Measurements from ENCODE around the gene NUDT7.

DNA sequence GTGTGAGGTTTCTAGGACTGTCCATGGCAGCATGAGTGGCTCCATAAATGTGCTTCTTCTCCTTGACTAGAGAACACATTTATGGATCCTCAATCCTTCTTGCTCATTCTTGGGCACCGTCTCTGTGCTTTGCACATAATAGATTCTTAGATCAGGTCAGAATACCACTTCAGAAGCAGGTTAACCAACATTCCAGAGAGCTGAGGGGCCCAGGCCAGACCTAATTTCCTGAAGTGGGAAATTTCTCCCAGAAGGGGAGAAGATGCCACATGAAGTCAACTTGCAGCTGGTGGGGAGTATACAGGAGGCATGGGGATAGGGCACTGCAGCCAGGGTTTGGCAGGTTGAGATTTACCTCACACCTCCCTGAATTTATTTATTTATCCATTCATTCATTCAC is 41.7 kb downstream of the NUDT7 start:
- TF ChIP-seq ZNF660 (tag by site-specific recombination; IDR thresholded peaks at IDR 0.05): no peak
- no peak for TF ChIP-seq ZNF830 (tag by site-specific recombination; IDR thresholded peaks at IDR 0.05; ENCODE audit: low read depth)
- TF ChIP-seq, protein P1, sequence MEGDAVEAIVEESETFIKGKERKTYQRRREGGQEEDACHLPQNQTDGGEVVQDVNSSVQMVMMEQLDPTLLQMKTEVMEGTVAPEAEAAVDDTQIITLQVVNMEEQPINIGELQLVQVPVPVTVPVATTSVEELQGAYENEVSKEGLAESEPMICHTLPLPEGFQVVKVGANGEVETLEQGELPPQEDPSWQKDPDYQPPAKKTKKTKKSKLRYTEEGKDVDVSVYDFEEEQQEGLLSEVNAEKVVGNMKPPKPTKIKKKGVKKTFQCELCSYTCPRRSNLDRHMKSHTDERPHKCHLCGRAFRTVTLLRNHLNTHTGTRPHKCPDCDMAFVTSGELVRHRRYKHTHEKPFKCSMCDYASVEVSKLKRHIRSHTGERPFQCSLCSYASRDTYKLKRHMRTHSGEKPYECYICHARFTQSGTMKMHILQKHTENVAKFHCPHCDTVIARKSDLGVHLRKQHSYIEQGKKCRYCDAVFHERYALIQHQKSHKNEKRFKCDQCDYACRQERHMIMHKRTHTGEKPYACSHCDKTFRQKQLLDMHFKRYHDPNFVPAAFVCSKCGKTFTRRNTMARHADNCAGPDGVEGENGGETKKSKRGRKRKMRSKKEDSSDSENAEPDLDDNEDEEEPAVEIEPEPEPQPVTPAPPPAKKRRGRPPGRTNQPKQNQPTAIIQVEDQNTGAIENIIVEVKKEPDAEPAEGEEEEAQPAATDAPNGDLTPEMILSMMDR (tag by site-specific recombination; IDR thresholded peaks at IDR 0.05): no peak

All from HEK293 (cell line).